HG03097 (cell line): ENCODE measurements around the gene ARX.

Source experiments
- ATAC-seq: cut with Tn5 transposase; IDR thresholded peaks from one replicate; pipeline ENCODE4 v1.9.1; 2021; ENCODE audit not compliant: unreplicated experiment, low FRiP score

Gene ARX

GRCh38 chrX:25015486-25016360 is at the start of gene ARX:
Gene ARX (minus strand): TSS chrX:25015965. CDS start chrX:25015737, 228 bp downstream.
- peak; percentile 59 for ATAC-seq

GRCh38 chrX:25059273-25059672 is 43.5 kb upstream of the ARX start:
- no peak for ATAC-seq

- ATAC-seq = no peak
These were observed 37.2 kb upstream of the ARX start for GRCh38 chrX:25052798-25053534.

GRCh38 chrX:25049971-25050370 is 34.2 kb upstream of the ARX start:
- ATAC-seq = no peak

GRCh38 chrX:25049357-25049756 is 33.6 kb upstream of the ARX start:
- no peak for ATAC-seq

- no peak for ATAC-seq
These were observed 32.4 kb upstream of the ARX start for GRCh38 chrX:25048178-25048577.

- no peak for ATAC-seq
These were observed 27.4 kb upstream of the ARX start for GRCh38 chrX:25043192-25043591.

GRCh38 chrX:25039036-25039435 is 23.3 kb upstream of the ARX start:
- ATAC-seq = no peak

GRCh38 chrX:25034889-25035288 is 19.1 kb upstream of the ARX start:
- ATAC-seq = no peak

- ATAC-seq = no peak
These were observed 13.6 kb upstream of the ARX start for GRCh38 chrX:25029288-25029825.

- ATAC-seq = no peak
These were observed 13.0 kb upstream of the ARX start for GRCh38 chrX:25028726-25029125.

GRCh38 chrX:25026576-25026975 is 10.8 kb upstream of the ARX start:
- ATAC-seq = no peak

GRCh38 chrX:25025615-25026014 is 9.8 kb upstream of the ARX start:
- no peak for ATAC-seq

- ATAC-seq = no peak
These were observed 8.1 kb upstream of the ARX start for GRCh38 chrX:25023908-25024307.

- ATAC-seq = no peak
These were observed 6.9 kb upstream of the ARX start for GRCh38 chrX:25022499-25023325.

GRCh38 chrX:25020905-25021449 is 5.2 kb upstream of the ARX start:
- ATAC-seq = no peak

- ATAC-seq = no peak
These were observed 4.7 kb upstream of the ARX start for GRCh38 chrX:25020391-25020904.

GRCh38 chrX:25019707-25020390 is 4.1 kb upstream of the ARX start:
- ATAC-seq = no peak

- ATAC-seq = no peak
These were observed 2.9 kb upstream of the ARX start for GRCh38 chrX:25018682-25019081.
